Natural killer cell (primary cell): ENCODE measurements around the gene RXRG. TPM values are rescaled to one million over a fixed set of nuclear protein-coding genes. Genes with fewer than 3 reads are reported as not detected.

Source experiments
- ATAC-seq, 3 donors: fragments of 150-1000 bp in 2 of 3; fragments of 200-7000 bp in 1 of 3; cut with Tn5 transposase; 1 replicate in 1 of 3; 2 replicates in 2 of 3; pipeline ENCODE4 v1.10.0; 2021; ENCODE audit warnings: mild to moderate bottlenecking in 2 of 3, moderate library complexity in 2 of 3
- DNase-seq, 2 donors: peaks; one replicate each; pipeline versions ENCODE4 v3.0.0 to v3.0.0-alpha.2; 2013 to 2021; ENCODE audit warnings: mixed read lengths in 1 of 2
- H3K27ac ChIP-seq: one replicate; pipeline ENCODE4 v1.5.1; 2013; ENCODE audit warnings: mild to moderate bottlenecking, low read length
- H3K27me3 ChIP-seq: one replicate; pipeline ENCODE4 v1.6.1; 2013; ENCODE audit warnings: low read length; ENCODE audit not compliant: control insufficient read depth, insufficient read depth
- H3K36me3 ChIP-seq: one replicate; pipeline ENCODE4 v1.6.1; 2013; ENCODE audit warnings: low read length; ENCODE audit not compliant: control insufficient read depth, insufficient read depth
- H3K4me1 ChIP-seq: one replicate; pipeline ENCODE4 v1.6.1; 2013; ENCODE audit warnings: low read length; ENCODE audit not compliant: control insufficient read depth, insufficient read depth
- H3K4me3 ChIP-seq: one replicate; pipeline ENCODE4 v1.5.1; 2013; ENCODE audit warnings: low read length
- H3K9me3 ChIP-seq: one replicate; pipeline ENCODE4 v1.6.1; 2013; ENCODE audit warnings: low read length; ENCODE audit not compliant: control insufficient read depth, insufficient read depth
- H3K27ac Mint-ChIP-seq, 2 donors: one replicate each; pipeline ENCODE4 v1.8.0; 2022; ENCODE audit warnings: mild to moderate bottlenecking in 2 of 2, mixed read lengths in 2 of 2, moderate library complexity in 1 of 2
- H3K27me3 Mint-ChIP-seq, 2 donors: one replicate each; pipeline ENCODE4 v1.8.0; 2022; ENCODE audit warnings: low read depth in 2 of 2, mixed read lengths in 2 of 2
- H3K36me3 Mint-ChIP-seq: one replicate; pipeline ENCODE4 v1.8.0; 2022; ENCODE audit warnings: mixed read lengths
- H3K4me1 Mint-ChIP-seq, 2 donors: one replicate each; pipeline ENCODE4 v1.8.0; 2022; ENCODE audit warnings: mixed read lengths in 2 of 2
- H3K4me3 Mint-ChIP-seq: one replicate; pipeline ENCODE4 v1.8.0; 2022; ENCODE audit warnings: mild to moderate bottlenecking, moderate library complexity, mixed read lengths
- H3K9me3 Mint-ChIP-seq, 2 donors: one replicate each; pipeline ENCODE4 v1.8.0; 2022; ENCODE audit warnings: mixed read lengths in 2 of 2
- CTCF ChIP-seq: fragments of 200-600 bp; IDR thresholded peaks from one replicate; pipeline ENCODE4 v1.8.0; 2022; ENCODE audit warnings: antibody characterized with exemption
- whole genome bisulfite sequencing: methylation state at CpG from one replicate; pipeline ENCODE4 v1.1.7; 2013; ENCODE audit warnings: missing lambda C conversion rate; ENCODE audit not compliant: insufficient coverage; 5-methylcytosine and 5-hydroxymethylcytosine counted together
- intact Hi-C: fragments of 100-400 bp; cut with micrococcal nuclease; formaldehyde crosslinking; loops from one replicate; pipeline ENCODE4 v1.14.2; 2022
- total RNA-seq, 4 donors: library from RNA; stranded (reverse); fragments of 120-200 nt in 1 of 4; gene quantifications; one replicate each; pipeline versions ENCODE4 v1.2.3 to v1.2.4, GENCODE V29; 2013 to 2022

The RXRG gene
- total RNA-seq, 3 donors from 2014 or later (not counting 1 experiment from before 2014, with no cell fraction given): not detected

- ATAC-seq: no peak
- Mint-ChIP-seq H3K4me1 (no peaks in the 10 kb centered on the region), H3K27me3 (peaks cover 31 to 36% of the 10 kb centered on the region in 2 donors), H3K9me3 (no peaks in the 10 kb centered on the region), H3K4me3 (no peak overlapping the region), H3K27ac (no peak overlapping the region), H3K36me3 (no peaks in the 10 kb centered on the region)
- Histone ChIP-seq H3K27ac (no peak overlapping the region), H3K4me3 (no peak overlapping the region), H3K9me3 (no peaks in the 10 kb centered on the region), H3K4me1 (no peaks in the 10 kb centered on the region), H3K36me3 (no peaks in the 10 kb centered on the region), H3K27me3 (no peaks in the 10 kb centered on the region)
- 88% methylated on average over 4 of the region's 4 CpGs for WGBS
- intact Hi-C loops: no loop called here
- no peak for TF ChIP-seq CTCF
- no peak for DNase-seq
Observed at GRCh38 chr1:165409657-165410358, 35.1 kb downstream of the RXRG start.

GRCh38 chr1:165408518-165408917 is 36.4 kb downstream of the RXRG start:
- peaks cover 2% of the 10 kb centered on the region for H3K27me3 ChIP-seq
- H3K36me3 Mint-ChIP-seq: no peaks in the 10 kb centered on the region

GRCh38 chr1:165407398-165407797 is 37.5 kb downstream of the RXRG start:
- Mint-ChIP-seq H3K36me3 (no peaks in the 10 kb centered on the region), H3K4me3 (no peak overlapping the region), H3K27me3 (peaks cover 23 to 25% of the 10 kb centered on the region in 2 donors), H3K27ac (no peak overlapping the region), H3K4me1 (no peaks in the 10 kb centered on the region), H3K9me3 (no peaks in the 10 kb centered on the region)
- no peak for TF ChIP-seq CTCF
- Histone ChIP-seq H3K4me1 (no peaks in the 10 kb centered on the region), H3K9me3 (no peaks in the 10 kb centered on the region), H3K27ac (no peak overlapping the region), H3K27me3 (peaks cover 2% of the 10 kb centered on the region), H3K36me3 (no peaks in the 10 kb centered on the region), H3K4me3 (no peak overlapping the region)
- ATAC-seq: no peak
- no peak for DNase-seq
- 84% methylated on average over 4 of the region's 4 CpGs for WGBS
- intact Hi-C loops: no loop called here

More at GRCh38 chr1:165408518-165408917, 36.4 kb downstream of the RXRG start:
- Mint-ChIP-seq H3K9me3 (no peaks in the 10 kb centered on the region), H3K27me3 (peaks cover 23 to 25% of the 10 kb centered on the region in 2 donors), H3K4me3 (no peak overlapping the region), H3K27ac (no peak overlapping the region), H3K4me1 (no peaks in the 10 kb centered on the region)
- intact Hi-C loops: no loop called here
- H3K27ac ChIP-seq: no peak overlapping the region
- TF ChIP-seq CTCF: no peak
- H3K4me1 ChIP-seq: no peaks in the 10 kb centered on the region
- H3K4me3 ChIP-seq: no peak overlapping the region
- H3K9me3 ChIP-seq: no peaks in the 10 kb centered on the region
- no peaks in the 10 kb centered on the region for H3K36me3 ChIP-seq
- DNase-seq (peak in 1 of 2 donors; percentile 28), ATAC-seq (no peak)
- WGBS: 38% methylated on average over 6 of the region's 6 CpGs
